DOHH2 (cell line): ENCODE results near the gene WDR91.

Source experiments
- H3F3A ChIP-seq: fragments of 200-600 bp; sonication (generic), shearing (Covaris generic); 2 replicates; pipeline ENCODE4 v1.6.0; 2016; ENCODE audit warnings: antibody characterized with exemption, mild to moderate bottlenecking; ENCODE audit not compliant: control insufficient read depth, insufficient read depth
- H3K27ac ChIP-seq: fragments of 200-600 bp; sonication (generic); 2 replicates; pipeline ENCODE4 v1.5.1; 2014; ENCODE audit warnings: low read depth, mild to moderate bottlenecking, low read length, moderate library complexity
- H3K27me3 ChIP-seq: fragments of 200-600 bp; sonication (generic); 2 replicates; pipeline ENCODE4 v1.6.1; 2014; ENCODE audit warnings: mild to moderate bottlenecking, low read length, mixed read lengths; ENCODE audit not compliant: control insufficient read depth
- H3K36me3 ChIP-seq: fragments of 200-600 bp; sonication (generic); 2 replicates; pipeline ENCODE4 v1.6.1; 2014; ENCODE audit warnings: mild to moderate bottlenecking, low read length, moderate library complexity, mixed read lengths; ENCODE audit not compliant: control insufficient read depth
- H3K4me1 ChIP-seq: fragments of 200-600 bp; sonication (generic); 2 replicates; pipeline ENCODE4 v1.6.1; 2014; ENCODE audit warnings: mild to moderate bottlenecking, low read length, mixed read lengths; ENCODE audit not compliant: control insufficient read depth
- H3K4me2 ChIP-seq: fragments of 200-600 bp; sonication (generic); 2 replicates; pipeline ENCODE4 v1.6.0; 2014; ENCODE audit warnings: mild to moderate bottlenecking, low read length, moderate library complexity
- H3K4me3 ChIP-seq: fragments of 200-600 bp; sonication (generic); 2 replicates; pipeline ENCODE4 v1.5.1; 2014; ENCODE audit warnings: mild to moderate bottlenecking, low read length, mixed read lengths
- H3K79me2 ChIP-seq: fragments of 200-600 bp; sonication (generic); 2 replicates; pipeline ENCODE4 v1.6.1; 2014; ENCODE audit warnings: mild to moderate bottlenecking, low read length, mixed read lengths; ENCODE audit not compliant: control insufficient read depth
- H3K9me2 ChIP-seq: fragments of 200-600 bp; sonication (generic); replicated peaks from 2 replicates; pipeline ENCODE4 v1.6.1; 2014; ENCODE audit warnings: mild to moderate bottlenecking, low read length, mixed read lengths; ENCODE audit not compliant: control insufficient read depth
- H3K9me3 ChIP-seq: fragments of 200-600 bp; sonication (generic); 2 replicates; pipeline ENCODE4 v1.6.1; 2014; ENCODE audit warnings: antibody characterized with exemption, low read length, mixed read lengths; ENCODE audit not compliant: control insufficient read depth, insufficient read depth
- H4K20me1 ChIP-seq: fragments of 200-600 bp; sonication (generic); 2 replicates; pipeline ENCODE4 v1.6.0; 2014; ENCODE audit warnings: low read depth, mild to moderate bottlenecking, antibody characterized with exemption, low read length, moderate library complexity; ENCODE audit not compliant: control insufficient read depth, insufficient read depth
- EZH2phosphoT487 ChIP-seq: fragments of 200-600 bp; sonication (generic); IDR thresholded peaks from 2 replicates; pipeline ENCODE4 v1.6.1; 2017; ENCODE audit warnings: borderline replicate concordance, mild to moderate bottlenecking, antibody characterized with exemption, low read length, moderate library complexity, mixed read lengths
- TF ChIP-seq, protein P1 (sequence below): fragments of 200-600 bp; sonication (generic); IDR thresholded peaks from one replicate; pipeline ENCODE4 v1.5.1; 2014; ENCODE audit warnings: antibody characterized with exemption, mild to moderate bottlenecking, low read depth, low read length; ENCODE audit not compliant: poor library complexity, severe bottlenecking

WDR91 gene

DNA sequence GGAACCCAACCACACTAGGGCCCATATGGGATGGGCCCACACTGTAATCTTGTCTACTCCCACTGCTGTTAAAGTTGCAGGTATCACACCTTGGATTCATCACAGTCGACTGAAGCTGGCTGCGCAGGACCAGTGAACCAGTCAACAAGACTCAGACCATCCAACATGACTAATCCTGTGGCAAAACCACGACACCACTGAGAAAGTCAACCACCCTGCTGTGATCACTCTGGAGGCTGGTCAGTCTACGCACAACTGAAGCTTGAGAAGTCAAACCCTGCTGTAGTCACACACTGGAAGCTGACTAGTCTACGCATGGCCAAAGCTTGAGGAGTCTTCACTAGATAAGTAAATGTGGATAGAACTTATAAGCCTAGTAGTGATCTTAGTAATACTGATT is 31.2 kb downstream of the WDR91 start:
- H3K36me3 ChIP-seq = peaks cover 94% of the 10 kb centered on the region
- no peaks in the 10 kb centered on the region for H3K9me2 ChIP-seq

DNA sequence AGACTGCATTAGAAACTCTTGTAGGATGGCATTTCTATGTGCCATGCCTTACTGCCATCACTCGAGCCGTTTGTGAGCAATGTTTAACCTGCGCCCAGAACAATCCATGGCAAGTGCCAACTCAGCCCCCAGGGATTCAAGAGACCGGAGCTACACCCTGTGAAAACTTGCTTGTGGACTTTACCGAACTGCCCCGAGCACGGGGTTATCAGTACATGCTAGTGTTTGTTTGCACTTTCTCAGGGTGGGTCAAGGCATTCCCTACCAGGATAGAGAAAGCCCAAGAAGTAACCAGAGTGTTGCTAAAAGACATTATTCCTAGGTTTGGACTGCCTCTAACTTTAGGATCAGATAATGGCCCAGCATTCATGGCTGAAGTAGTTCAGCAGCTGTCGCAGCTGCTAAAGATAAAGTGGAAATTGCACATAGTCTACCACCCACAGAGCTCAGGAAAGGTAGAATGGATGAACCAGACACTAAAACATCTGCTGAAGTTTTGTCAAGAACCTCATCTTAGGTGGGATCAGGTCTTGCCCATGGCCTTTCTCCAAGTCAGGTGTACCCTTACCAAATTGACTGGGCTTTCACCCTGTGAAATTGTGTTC is 31.9 kb downstream of the WDR91 start:
- no peak for TF ChIP-seq EZH2phosphoT487
- TF ChIP-seq, protein P1, sequence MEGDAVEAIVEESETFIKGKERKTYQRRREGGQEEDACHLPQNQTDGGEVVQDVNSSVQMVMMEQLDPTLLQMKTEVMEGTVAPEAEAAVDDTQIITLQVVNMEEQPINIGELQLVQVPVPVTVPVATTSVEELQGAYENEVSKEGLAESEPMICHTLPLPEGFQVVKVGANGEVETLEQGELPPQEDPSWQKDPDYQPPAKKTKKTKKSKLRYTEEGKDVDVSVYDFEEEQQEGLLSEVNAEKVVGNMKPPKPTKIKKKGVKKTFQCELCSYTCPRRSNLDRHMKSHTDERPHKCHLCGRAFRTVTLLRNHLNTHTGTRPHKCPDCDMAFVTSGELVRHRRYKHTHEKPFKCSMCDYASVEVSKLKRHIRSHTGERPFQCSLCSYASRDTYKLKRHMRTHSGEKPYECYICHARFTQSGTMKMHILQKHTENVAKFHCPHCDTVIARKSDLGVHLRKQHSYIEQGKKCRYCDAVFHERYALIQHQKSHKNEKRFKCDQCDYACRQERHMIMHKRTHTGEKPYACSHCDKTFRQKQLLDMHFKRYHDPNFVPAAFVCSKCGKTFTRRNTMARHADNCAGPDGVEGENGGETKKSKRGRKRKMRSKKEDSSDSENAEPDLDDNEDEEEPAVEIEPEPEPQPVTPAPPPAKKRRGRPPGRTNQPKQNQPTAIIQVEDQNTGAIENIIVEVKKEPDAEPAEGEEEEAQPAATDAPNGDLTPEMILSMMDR = no peak
- no peak overlapping the region for H3K4me2 ChIP-seq
- peaks cover 37% of the 10 kb centered on the region for H3K79me2 ChIP-seq
- H3K9me3 ChIP-seq = peaks cover 39% of the 10 kb centered on the region
- H3K9me2 ChIP-seq = no peaks in the 10 kb centered on the region
- H3K27me3 ChIP-seq = no peaks in the 10 kb centered on the region
- H3K36me3 ChIP-seq = peaks cover 92% of the 10 kb centered on the region
- no peak overlapping the region for H3K4me3 ChIP-seq
- no peaks in the 10 kb centered on the region for H4K20me1 ChIP-seq
- H3K4me1 ChIP-seq = no peaks in the 10 kb centered on the region
- no peaks in the 10 kb centered on the region for H3F3A ChIP-seq
- no peak overlapping the region for H3K27ac ChIP-seq

More for the DNA sequence above, 31.2 kb downstream of the WDR91 start:
- H3K4me1 ChIP-seq = no peaks in the 10 kb centered on the region
- no peaks in the 10 kb centered on the region for H3K27me3 ChIP-seq
- H3F3A ChIP-seq = no peaks in the 10 kb centered on the region
- H3K4me3 ChIP-seq = no peak overlapping the region
- H3K9me3 ChIP-seq = peaks cover 39% of the 10 kb centered on the region
- no peak overlapping the region for H3K27ac ChIP-seq
- no peaks in the 10 kb centered on the region for H4K20me1 ChIP-seq
- H3K4me2 ChIP-seq = no peak overlapping the region
- TF ChIP-seq EZH2phosphoT487 = no peak
- TF ChIP-seq, protein P1 = no peak
- peaks cover 31% of the 10 kb centered on the region for H3K79me2 ChIP-seq

DNA sequence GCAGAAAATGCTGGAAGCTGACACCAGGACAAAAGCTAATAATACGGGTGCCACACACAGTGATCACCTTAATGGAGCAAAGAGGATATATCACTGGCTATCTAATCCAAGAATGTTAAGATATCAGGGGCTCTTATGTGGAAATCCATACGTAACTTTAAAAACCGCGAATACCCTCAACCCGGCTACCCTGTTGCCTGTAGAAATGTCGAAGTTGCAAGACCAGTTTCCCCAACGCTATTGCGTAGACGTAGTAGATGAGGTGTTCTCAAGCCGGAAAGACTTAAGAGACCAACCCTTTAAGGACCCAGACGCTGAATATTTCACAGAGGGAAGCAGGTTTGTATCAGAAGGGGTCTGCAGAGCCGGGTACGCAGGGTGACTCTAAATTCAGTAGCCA is 33.0 kb downstream of the WDR91 start:
- Histone ChIP-seq H3K9me2 (no peaks in the 10 kb centered on the region), H4K20me1 (no peaks in the 10 kb centered on the region), H3K4me1 (no peaks in the 10 kb centered on the region), H3F3A (no peaks in the 10 kb centered on the region), H3K4me3 (no peak overlapping the region), H3K36me3 (peaks cover 82% of the 10 kb centered on the region), H3K9me3 (peaks cover 39% of the 10 kb centered on the region), H3K27ac (no peak overlapping the region), H3K27me3 (no peaks in the 10 kb centered on the region), H3K4me2 (no peak overlapping the region), H3K79me2 (peaks cover 47% of the 10 kb centered on the region)
- TF ChIP-seq, protein P1 = no peak
- TF ChIP-seq EZH2phosphoT487 = no peak
